A204.1 (cell line): ENCODE measurements around the gene GPR146.
"Not testable (repeated sequence)": the region's sequence is repeated elsewhere in the genome, so short reads cannot be mapped to it uniquely, and the experiment has no call there.

ENCODE experiments used
- FAIRE-seq: peaks from 2 replicates; lab custom pipeline; 2012; peaks lifted over from hg19 to GRCh38; lab: Jason Lieb, UNC

GPR146 gene

GRCh38 chr7:1058311-1058710, 14.0 kb downstream of the GPR146 start:
- FAIRE-seq: no peak

- no peak for FAIRE-seq
Measured at GRCh38 chr7:1058821-1059199, 14.5 kb downstream of the GPR146 start.

- FAIRE-seq: no peak
Measured at GRCh38 chr7:1059200-1060091, 15.1 kb downstream of the GPR146 start.

GRCh38 chr7:1060315-1061072, 16.1 kb downstream of the GPR146 start:
- no peak for FAIRE-seq

DNA sequence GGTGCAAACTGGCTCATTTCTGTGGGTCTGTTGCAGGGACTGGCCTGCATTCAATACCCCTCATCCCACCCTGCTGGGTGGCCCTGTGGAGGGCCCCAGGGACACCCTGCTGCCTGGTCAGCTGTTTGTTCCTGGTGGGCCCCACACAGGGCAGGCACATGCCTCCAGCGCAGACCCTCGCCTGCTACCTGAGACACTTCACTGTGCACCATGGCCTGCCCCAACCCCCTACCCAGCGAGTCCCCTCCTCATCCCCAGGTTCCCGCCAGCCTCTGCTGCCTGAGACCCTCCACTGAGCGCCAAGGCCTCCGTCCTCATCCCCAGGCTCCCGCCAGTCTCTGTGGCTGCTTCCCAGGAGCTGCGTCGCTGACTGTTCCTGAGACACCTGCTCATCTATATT, 16.8 kb downstream of the GPR146 start:
- no peak for FAIRE-seq

DNA sequence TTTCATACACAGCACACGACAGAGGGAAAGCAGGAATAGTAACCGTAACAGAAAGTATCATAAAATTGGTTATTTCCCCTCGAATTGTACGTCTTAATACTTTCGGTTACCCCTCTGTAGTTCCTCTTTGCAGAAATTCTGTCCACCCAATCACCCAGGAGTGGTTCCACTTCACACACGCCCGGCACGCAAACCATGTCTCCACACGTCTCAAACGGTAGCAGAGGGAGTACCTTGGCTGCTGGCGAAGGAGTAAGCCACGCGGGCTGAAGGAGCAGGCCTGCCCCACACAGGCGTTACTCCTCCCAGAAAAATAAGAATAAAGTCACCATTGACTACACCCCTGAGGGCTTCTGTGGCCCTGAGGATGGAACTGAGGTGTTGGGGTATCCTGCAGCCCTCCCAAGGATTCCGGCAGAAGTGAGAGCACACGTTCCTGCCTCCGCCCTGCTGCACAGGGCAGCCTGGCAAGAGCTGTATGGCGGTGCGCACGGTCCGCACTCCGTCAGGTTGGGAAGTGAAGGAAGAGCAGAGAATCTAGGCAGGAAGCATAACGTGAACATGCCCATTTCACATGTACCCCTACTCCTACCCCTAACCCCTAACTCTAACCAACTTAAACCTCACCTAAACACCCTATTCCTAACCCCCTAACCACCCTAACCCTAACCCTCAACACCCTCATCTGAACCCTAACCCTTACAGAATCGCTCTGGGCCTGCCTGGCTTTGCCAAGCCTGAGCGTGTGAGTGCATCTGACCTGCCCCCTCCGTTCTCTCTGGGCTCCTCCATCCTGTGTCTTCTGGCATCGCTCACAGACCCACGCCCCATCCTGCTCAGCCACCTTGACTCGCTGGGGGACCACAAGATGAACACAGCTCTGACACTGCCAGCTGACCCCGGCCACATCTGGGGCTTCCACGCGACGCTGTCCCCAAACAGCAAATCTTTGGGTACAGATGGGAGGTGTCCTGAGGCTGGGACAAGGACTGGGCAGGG, 18.2 kb downstream of the GPR146 start:
- FAIRE-seq: no peak

GRCh38 chr7:1063361-1063760, 19.0 kb downstream of the GPR146 start:
- no peak for FAIRE-seq

DNA sequence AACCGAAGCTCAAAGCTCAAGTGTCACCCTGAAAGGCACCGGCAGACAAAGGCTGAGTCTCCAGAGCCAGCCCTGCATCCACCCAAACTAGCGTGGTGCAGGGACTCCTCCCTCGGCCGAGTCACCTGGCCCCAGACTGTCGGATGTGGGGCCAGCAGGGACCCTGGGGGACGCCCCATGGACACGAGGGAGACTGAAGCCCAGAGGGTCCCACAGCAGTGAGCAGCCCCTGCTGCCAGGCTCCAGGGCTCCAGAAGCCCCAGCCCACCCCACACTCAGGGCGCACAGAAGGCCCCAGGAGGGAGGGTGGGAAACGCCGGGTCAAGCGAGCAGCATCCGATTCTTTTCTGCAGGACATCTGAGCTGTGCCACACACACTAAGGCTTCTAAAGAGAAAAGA, 20.2 kb downstream of the GPR146 start:
- no peak for FAIRE-seq

DNA sequence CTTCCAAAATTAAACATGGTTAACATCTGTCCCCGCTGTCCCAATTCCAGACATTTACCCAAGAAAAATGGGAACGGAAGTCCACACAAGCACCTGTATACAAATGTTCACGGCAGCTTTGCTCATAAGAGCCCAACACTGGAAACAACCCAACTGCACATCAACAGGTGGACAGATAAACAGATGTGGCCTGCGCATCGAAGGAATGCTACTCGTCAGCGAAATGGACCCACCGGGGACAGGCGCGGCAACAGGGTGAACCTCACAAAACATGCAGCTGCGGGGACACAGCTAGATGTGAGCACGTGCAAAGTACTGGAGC, 20.9 kb downstream of the GPR146 start:
- no peak for FAIRE-seq

DNA sequence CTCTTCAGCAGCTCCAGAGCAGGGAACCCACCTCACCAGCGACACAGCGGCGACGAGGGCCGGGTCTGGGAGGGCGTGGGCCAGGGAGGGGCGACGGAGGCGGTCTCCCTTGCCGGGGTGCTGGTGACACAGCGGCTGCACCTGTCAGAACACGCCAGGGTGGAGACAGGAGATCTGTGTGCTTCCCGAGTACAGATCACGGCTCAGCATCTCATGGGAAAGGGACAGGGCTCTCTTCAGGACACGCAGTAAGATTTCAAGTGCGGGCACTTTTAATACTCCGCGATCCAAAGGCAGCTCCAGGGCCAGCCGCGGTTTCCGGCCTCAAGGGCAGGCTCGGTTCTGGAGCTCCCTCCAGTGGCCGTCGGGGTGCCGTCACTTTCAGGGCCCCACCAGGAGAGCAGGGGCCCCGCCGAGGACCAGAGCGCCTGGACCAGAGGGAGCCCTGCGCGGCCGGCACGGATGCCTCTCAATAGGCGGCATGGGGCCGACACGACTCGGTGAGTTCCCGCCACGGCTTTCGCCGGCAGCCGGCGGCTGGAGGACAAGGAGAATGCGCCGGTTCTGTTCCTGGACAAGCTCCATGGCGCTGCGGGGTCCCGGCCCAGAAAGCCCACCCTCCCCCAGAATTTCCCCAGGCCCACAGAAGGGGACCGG, 21.4 kb downstream of the GPR146 start:
- FAIRE-seq: no peak

DNA sequence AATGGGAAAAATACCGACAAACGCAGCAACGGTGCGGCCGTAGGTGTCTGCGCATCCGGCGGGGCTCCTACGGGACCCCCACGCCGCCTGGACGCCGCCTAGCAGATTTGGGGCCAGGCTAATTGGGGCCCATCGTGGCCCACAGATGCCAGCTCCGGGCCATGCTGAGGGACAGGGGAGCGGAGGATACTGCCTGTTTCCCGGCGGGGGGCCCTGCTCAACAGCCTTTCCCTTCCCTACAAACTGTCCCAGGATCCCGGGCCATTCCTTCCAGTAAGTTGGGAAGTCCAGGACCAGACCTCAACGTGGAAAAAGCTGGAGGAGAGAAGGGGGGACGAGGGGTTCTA, 21.9 kb downstream of the GPR146 start:
- FAIRE-seq: no peak

DNA sequence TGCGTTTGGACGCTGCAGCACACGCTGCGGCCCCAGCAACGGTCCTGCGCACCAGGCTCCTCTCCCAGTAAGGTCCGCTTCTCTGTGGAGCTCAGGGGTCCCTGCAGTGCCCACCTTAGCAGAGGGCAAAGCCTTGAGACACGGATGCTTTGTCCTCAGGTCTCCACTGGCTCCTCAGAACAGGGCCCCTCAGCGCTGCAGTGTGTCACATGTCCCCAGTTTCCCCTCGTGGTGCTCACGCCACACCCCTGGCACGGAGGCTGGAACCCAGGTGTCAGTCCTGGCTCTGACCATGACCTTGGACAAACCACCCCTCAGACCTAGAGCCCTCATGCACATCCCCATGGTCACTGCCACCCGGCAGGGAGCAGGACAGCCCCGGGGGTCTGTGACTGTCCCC, 23.7 kb downstream of the GPR146 start:
- no peak for FAIRE-seq

- no peak for FAIRE-seq
Measured at GRCh38 chr7:1068619-1069018, 24.3 kb downstream of the GPR146 start.

DNA sequence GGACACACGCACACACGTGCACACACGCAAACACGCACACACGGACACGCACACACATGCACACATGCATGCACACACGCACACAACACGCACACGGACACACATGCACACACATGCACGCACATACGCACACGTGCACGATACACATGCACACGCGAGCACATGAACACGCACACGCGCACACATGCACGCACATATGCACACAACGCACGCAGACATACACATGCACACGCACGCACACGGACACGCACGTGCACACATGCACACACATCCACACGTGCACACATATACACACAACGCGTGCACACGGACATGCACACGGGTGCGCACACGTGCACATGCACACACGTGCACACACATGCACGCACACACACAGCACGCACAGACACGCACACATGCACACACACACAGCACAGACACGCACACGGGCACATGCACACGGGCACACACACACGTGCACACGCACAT, 26.2 kb downstream of the GPR146 start:
- no peak for FAIRE-seq

DNA sequence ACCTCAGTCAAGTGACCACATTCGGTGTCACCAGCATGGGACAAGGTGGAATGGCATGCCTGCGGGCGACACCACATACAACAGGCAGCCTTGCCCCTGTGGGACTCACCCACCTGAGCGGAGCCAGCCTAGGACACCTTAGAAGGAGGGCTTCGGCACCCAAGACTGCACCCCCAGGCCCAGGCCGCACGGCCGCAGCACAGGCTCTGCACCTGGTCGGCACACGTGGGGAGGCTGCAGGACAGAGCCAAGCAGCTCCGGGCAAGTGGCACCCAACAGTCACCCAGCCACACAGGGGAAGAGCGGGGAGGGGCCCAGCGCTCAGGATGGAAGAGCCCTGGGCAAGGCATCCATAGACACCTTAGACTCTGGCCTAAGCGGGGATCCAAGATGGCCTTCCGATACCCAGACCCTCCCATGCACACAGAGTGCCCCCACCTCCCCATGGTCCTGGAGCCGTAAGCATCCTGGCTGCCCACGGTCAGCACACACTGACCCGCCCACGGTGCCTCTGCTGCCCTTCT, 27.4 kb downstream of the GPR146 start:
- no peak for FAIRE-seq

DNA sequence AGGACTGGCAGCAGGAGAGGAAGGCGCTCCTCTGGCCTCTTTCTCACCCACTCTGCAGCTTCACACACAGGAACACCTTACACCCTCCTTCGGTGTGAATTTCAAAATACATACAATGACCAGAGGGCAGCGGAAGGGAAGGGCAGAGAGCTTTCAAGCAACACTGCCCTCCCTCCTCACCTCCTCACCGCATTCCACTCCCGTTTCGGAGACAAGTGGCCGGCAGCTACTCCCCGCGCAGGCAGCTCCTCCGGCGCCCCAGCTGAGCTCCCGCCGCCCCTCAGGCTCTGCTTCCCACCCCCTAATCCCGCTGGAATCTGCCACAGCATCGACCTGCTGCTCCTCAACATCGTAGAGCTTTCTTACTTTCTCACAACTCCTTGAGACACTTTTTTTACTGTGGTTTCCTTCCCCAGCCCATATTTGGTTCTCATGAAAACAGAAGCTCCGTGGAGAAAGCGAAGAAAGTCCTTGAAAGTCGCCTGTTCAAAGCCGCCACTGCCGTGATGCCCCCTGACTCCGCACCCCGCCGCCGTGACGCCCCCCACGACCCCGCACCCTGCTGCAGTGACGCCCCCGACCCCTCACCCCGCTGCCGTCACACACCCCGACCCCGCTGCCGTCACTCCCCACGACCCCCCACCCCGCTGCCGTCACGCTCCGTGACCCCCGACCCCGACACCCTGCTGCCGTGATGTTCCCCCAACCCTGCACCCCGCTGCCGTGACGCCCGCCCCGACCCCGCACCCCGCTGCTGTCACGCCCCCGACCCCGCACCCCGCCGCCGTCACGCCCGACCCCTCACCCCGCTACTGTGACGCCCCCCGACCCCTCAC, 29.0 kb downstream of the GPR146 start:
- FAIRE-seq: no peak

DNA sequence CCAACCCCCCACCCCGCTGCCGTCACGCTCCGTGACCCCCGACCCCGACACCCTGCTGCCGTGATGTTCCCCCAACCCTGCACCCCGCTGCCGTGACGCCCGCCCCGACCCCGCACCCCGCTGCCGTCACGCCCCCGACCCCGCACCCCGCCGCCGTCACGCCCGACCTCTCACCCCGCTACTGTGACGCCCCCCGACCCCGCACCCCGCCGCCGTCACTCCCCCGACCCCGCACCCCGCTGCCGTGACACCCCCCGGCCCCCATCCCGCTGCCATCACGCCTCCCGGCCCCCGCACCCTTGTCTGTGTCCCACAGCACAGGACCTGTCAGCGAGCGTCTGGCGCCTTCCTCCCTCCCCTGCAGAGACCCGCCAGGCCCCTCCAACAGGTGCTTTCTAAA, 29.7 kb downstream of the GPR146 start:
- not testable (repeated sequence) for FAIRE-seq

DNA sequence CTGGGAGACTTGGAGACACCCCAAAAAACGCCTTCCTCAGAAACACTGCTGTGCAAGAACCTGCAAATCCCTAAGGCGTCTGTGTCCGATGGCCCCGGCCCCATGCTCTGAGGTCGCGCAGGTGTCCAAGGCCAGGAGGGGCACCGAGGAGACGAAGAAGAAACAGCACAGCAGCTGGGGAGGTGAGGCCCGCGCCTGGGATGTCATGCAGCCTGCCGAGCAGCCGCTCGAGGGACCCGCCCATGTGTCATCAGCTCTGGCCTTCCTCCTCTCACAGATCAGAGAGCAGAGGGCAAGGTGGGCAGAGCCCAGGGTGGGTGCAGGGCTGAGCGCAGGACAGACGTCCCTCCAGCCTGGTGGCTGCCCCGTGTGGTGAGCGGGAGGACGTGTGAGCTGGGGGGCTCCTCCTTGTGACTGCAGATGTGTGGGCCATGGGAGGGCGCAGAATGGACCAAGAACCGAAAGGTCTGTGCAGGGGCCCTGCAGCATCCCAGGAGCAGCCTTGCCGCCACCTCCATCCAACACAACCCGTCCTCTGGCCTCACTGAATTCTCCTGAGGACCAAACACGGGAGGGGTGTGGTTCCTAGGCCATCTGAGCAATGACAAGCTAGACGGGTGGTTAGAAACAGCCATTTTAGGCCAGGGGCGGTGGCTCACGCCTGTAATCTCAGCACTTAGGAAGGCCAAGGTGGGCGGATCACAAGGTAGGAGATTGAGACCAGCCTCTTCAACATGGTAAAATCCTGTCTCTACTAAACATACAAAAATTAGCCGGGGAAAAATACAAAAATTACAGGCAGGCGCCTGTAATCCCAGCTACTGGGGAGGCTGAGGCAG, 30.5 kb downstream of the GPR146 start:
- no peak for FAIRE-seq

GRCh38 chr7:1076184-1077072, 32.1 kb downstream of the GPR146 start:
- FAIRE-seq: no peak
